Measurements from ENCODE around the gene BBOF1.

DNA sequence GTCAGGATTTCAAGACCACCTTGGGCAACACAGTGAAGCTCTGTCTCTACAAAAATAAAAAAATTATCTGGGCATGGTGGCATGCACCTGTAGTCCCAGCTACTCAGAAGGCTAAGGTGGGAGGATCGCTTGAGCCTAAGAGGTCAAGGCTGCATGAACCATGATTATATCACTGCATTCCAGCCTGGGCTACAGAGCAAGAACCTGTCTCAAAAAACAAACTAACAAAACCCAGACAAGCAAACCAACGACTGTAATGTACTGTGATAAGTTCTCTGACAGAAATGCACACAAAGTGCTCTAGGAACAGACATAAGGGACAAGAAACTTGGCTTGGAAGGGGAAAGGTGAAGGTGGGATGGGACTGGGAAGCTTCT, 22.4 kb upstream of the BBOF1 start:
- TF ChIP-seq, protein P1, sequence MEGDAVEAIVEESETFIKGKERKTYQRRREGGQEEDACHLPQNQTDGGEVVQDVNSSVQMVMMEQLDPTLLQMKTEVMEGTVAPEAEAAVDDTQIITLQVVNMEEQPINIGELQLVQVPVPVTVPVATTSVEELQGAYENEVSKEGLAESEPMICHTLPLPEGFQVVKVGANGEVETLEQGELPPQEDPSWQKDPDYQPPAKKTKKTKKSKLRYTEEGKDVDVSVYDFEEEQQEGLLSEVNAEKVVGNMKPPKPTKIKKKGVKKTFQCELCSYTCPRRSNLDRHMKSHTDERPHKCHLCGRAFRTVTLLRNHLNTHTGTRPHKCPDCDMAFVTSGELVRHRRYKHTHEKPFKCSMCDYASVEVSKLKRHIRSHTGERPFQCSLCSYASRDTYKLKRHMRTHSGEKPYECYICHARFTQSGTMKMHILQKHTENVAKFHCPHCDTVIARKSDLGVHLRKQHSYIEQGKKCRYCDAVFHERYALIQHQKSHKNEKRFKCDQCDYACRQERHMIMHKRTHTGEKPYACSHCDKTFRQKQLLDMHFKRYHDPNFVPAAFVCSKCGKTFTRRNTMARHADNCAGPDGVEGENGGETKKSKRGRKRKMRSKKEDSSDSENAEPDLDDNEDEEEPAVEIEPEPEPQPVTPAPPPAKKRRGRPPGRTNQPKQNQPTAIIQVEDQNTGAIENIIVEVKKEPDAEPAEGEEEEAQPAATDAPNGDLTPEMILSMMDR (IDR thresholded peaks at IDR 0.05) = no peak
- TF ChIP-seq EP300 (IDR thresholded peaks at IDR 0.05) = no peak
- TF ChIP-seq POLR2A (IDR thresholded peaks at IDR 0.05) = no peak

All from tibial nerve (tissue), 4 donors.